Endodermal cell (in vitro differentiated cells): ENCODE measurements around the gene RHEX. TPM values are rescaled to one million over a fixed set of nuclear protein-coding genes. Genes with fewer than 3 reads are reported as not detected.

ENCODE experiments used
- DNase-seq: peaks from one replicate; pipeline ENCODE4 v3.0.0-alpha.2; 2017
- H3K27ac ChIP-seq: 2 replicates; pipeline ENCODE4 v1.5.1; 2013; ENCODE audit warnings: mild to moderate bottlenecking, low read depth, low read length, moderate library complexity
- H3K27me3 ChIP-seq: 2 replicates; pipeline ENCODE4 v1.6.1; 2013; ENCODE audit warnings: mild to moderate bottlenecking, low read length, moderate library complexity; ENCODE audit not compliant: insufficient read depth, control insufficient read depth, poor library complexity, severe bottlenecking
- H3K36me3 ChIP-seq: 2 replicates; pipeline ENCODE4 v1.7.0; 2013; ENCODE audit warnings: mild to moderate bottlenecking, low read length, moderate library complexity; ENCODE audit not compliant: control insufficient read depth, insufficient read depth
- H3K4me1 ChIP-seq: one replicate; pipeline ENCODE4 v1.7.0; 2013; ENCODE audit warnings: low read length; ENCODE audit not compliant: control insufficient read depth, insufficient read depth
- H3K4me3 ChIP-seq: 2 replicates; pipeline ENCODE4 v1.5.1; 2013; ENCODE audit warnings: mild to moderate bottlenecking, low read length, moderate library complexity
- H3K9ac ChIP-seq: 2 replicates; pipeline ENCODE4 v1.6.1; 2013; ENCODE audit warnings: mild to moderate bottlenecking, low read length, moderate library complexity; ENCODE audit not compliant: poor library complexity, severe bottlenecking; ENCODE audit errors: extremely low read depth
- H3K9me3 ChIP-seq: 2 replicates; pipeline ENCODE4 v1.6.1; 2013; ENCODE audit warnings: mild to moderate bottlenecking, low read length, moderate library complexity; ENCODE audit not compliant: control insufficient read depth
- H3K27ac Mint-ChIP-seq: 2 replicates; pipeline ENCODE4 v1.8.0; 2020; ENCODE audit warnings: mixed read lengths
- H3K27me3 Mint-ChIP-seq: 2 replicates; pipeline ENCODE4 v1.8.0; 2021; ENCODE audit warnings: mild to moderate bottlenecking, mixed read lengths; ENCODE audit not compliant: insufficient read depth
- H3K36me3 Mint-ChIP-seq: 2 replicates; pipeline ENCODE4 v1.8.0; 2020; ENCODE audit warnings: low read depth, mixed read lengths
- H3K4me1 Mint-ChIP-seq: 2 replicates; pipeline ENCODE4 v1.8.0; 2020; ENCODE audit warnings: mixed read lengths
- H3K4me3 Mint-ChIP-seq: 2 replicates; pipeline ENCODE4 v1.8.0; 2020; ENCODE audit warnings: mild to moderate bottlenecking, moderate library complexity, mixed read lengths
- H3K9me3 Mint-ChIP-seq: 2 replicates; pipeline ENCODE4 v1.8.0; 2020; ENCODE audit warnings: mild to moderate bottlenecking, mixed read lengths
- WGBS, 2 experiments: methylation state at CpG; one replicate each; pipeline versions ENCODE4 v1.1.5 to v1.1.7; 2013; ENCODE audit warnings: missing lambda C conversion rate in 2 of 2, mixed read lengths in 1 of 2; ENCODE audit not compliant: insufficient coverage in 1 of 2, insufficient read length in 1 of 2; 5-methylcytosine and 5-hydroxymethylcytosine counted together
- total RNA-seq, 2 donors: library from RNA; stranded (reverse); fragmentation: NEBNext Ultra II Directional in 1 of 2; extraction: Animal tissue kit (Norgen Biotek cat#: 25700) in 1 of 2; gene quantifications; 2 replicates in 1 of 2; 3 replicates in 1 of 2; pipeline ENCODE4 v1.2.1, GENCODE V29; 2021
- TF ChIP-seq, protein P1 (sequence below): fragments of 200-600 bp; sonication (generic); conservative IDR thresholded peaks from 2 replicates; pipeline ENCODE4 v1.5.0; 2021; ENCODE audit warnings: antibody characterized with exemption, mild to moderate bottlenecking

RHEX gene
- total RNA-seq, 2 donors from 2014 or later, result not detected

DNA sequence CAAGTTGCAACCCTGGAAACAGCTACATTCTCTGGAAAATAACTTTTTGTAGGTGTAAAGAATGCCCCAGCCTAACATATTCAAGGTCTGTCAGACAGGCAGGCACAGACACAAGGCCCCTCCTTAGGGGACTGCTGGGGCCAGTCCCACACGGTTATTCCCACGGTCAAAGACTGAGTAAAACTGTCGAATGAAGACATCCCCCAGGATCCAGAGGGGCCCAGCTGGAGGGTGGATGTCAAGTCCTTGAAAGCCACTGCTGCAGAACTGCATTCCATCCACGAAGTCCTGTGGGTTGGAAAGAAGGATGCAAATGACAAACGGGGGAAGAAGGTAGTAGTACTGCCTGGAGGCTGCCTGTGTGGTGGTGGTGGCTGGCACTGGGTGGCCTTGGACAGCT is 42.9 kb upstream of the RHEX start:
- Mint-ChIP-seq H3K9me3 (no peaks in the 10 kb centered on the region), H3K27me3 (peaks cover 2% of the 10 kb centered on the region), H3K4me3 (no peak overlapping the region), H3K4me1 (peaks cover 6% of the 10 kb centered on the region), H3K36me3 (no peaks in the 10 kb centered on the region), H3K27ac (no peak overlapping the region)
- Histone ChIP-seq H3K4me1 (no peaks in the 10 kb centered on the region), H3K27me3 (no peaks in the 10 kb centered on the region), H3K36me3 (no peaks in the 10 kb centered on the region), H3K27ac (peak overlapping the region; percentile 49), H3K4me3 (no peak overlapping the region), H3K9ac (no peak overlapping the region), H3K9me3 (no peaks in the 10 kb centered on the region)
- TF ChIP-seq, protein P1, sequence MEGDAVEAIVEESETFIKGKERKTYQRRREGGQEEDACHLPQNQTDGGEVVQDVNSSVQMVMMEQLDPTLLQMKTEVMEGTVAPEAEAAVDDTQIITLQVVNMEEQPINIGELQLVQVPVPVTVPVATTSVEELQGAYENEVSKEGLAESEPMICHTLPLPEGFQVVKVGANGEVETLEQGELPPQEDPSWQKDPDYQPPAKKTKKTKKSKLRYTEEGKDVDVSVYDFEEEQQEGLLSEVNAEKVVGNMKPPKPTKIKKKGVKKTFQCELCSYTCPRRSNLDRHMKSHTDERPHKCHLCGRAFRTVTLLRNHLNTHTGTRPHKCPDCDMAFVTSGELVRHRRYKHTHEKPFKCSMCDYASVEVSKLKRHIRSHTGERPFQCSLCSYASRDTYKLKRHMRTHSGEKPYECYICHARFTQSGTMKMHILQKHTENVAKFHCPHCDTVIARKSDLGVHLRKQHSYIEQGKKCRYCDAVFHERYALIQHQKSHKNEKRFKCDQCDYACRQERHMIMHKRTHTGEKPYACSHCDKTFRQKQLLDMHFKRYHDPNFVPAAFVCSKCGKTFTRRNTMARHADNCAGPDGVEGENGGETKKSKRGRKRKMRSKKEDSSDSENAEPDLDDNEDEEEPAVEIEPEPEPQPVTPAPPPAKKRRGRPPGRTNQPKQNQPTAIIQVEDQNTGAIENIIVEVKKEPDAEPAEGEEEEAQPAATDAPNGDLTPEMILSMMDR, result no peak
- no peak for DNase-seq
- 70 to 86% methylated on average over 2 to 5 of the region's 5 CpGs for WGBS, 2 experiments

GRCh38 chr1:206011057-206011456 is 41.9 kb upstream of the RHEX start:
- WGBS, 2 experiments, result 93 to 100% methylated on average over 6 to 8 of the region's 8 CpGs
- DNase-seq, result no peak

DNA sequence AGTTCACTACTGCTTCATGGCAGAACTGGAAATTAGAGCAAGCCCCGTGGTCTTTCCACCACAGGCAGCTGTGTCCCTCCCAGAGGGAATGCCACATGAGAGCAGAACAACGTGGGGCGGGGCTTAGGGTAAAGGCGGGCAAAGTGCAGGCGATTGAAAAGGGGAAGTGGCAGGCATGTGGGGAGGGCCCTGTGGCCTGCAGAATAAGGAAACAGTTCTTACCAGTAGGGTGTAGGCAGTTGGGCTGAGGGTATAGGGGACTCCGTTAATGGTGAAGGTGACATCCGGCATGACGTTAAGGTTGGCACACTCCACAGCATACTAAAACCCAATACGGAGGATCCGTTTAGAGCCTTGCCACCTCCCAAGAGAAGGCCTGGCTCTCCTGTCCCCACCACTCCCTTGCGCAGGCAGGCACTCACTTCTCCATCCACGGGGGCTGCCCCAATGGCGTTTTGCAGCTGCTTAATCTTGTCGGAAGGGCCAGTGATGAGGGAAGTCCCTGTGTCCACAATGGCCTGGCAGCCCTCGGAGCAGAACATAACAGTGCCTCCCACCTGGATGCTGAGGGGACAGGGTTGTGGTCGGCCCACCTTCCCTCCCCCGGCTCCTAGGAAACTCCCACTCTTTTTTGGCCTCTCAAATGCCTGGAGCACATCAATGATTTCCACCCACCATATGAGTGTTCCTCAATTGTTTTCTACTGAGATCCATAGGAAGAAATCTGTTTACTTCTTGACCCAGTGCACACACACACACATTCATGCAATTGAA is 40.7 kb upstream of the RHEX start:
- TF ChIP-seq, protein P1, result no peak
- Mint-ChIP-seq H3K27ac (no peak overlapping the region), H3K9me3 (no peaks in the 10 kb centered on the region), H3K36me3 (no peaks in the 10 kb centered on the region), H3K4me3 (no peak overlapping the region), H3K27me3 (peaks cover 2% of the 10 kb centered on the region), H3K4me1 (peaks cover 6% of the 10 kb centered on the region)
- Histone ChIP-seq H3K4me1 (no peaks in the 10 kb centered on the region), H3K9me3 (no peaks in the 10 kb centered on the region), H3K36me3 (no peaks in the 10 kb centered on the region), H3K27me3 (no peaks in the 10 kb centered on the region), H3K4me3 (no peak overlapping the region), H3K9ac (no peak overlapping the region), H3K27ac (no peak overlapping the region)
- DNase-seq, result peak; percentile 73
- 78 to 87% methylated on average over 8 to 17 of the region's 17 CpGs for WGBS, 2 experiments

More at GRCh38 chr1:206011057-206011456, 41.9 kb upstream of the RHEX start:
- no peaks in the 10 kb centered on the region for H3K4me1 ChIP-seq
- no peaks in the 10 kb centered on the region for H3K36me3 ChIP-seq
- Mint-ChIP-seq H3K36me3 (no peaks in the 10 kb centered on the region), H3K4me1 (peaks cover 6% of the 10 kb centered on the region), H3K9me3 (no peaks in the 10 kb centered on the region), H3K27ac (no peak overlapping the region), H3K4me3 (no peak overlapping the region), H3K27me3 (peaks cover 2% of the 10 kb centered on the region)
- H3K9ac ChIP-seq, result no peak overlapping the region
- H3K27ac ChIP-seq, result no peak overlapping the region
- no peaks in the 10 kb centered on the region for H3K27me3 ChIP-seq
- TF ChIP-seq, protein P1, result no peak
- H3K4me3 ChIP-seq, result no peak overlapping the region
- H3K9me3 ChIP-seq, result no peaks in the 10 kb centered on the region
